Transverse colon (tissue), 4 donors: ENCODE measurements around the gene CHMP4A. TPM values are rescaled to one million over a fixed set of nuclear protein-coding genes. Genes with fewer than 3 reads are reported as not detected.
A peak's percentile ranks its signal among the peaks of the same experiment; 100 is the strongest.

ENCODE experiments used
- DNase-seq: peaks from one replicate; pipeline ENCODE4 v3.0.0-alpha.2; 2019
- H3K27ac ChIP-seq, 4 donors: fragments of 200-600 bp; sonication (generic); 2 replicates each; pipeline ENCODE4 v1.5.1; 2016 to 2018; ENCODE audit warnings: inconsistent platforms in 4 of 4
- H3K27me3 ChIP-seq: fragments of 200-600 bp; sonication (generic); 2 replicates; pipeline ENCODE4 v1.5.1; 2017; ENCODE audit warnings: inconsistent platforms
- H3K36me3 ChIP-seq, 4 donors: fragments of 200-600 bp; sonication (generic); 2 replicates each; pipeline ENCODE4 v1.5.1; 2017 to 2019; ENCODE audit warnings: inconsistent platforms in 4 of 4
- H3K4me1 ChIP-seq, 4 donors: fragments of 200-600 bp; sonication (generic); 2 replicates each; pipeline ENCODE4 v1.5.1; 2017 to 2020; ENCODE audit warnings: inconsistent platforms in 4 of 4
- H3K4me3 ChIP-seq, 4 donors: fragments of 200-600 bp; sonication (generic); 1 replicate in 1 of 4; 2 replicates in 3 of 4; pipeline versions ENCODE4 v1.5.1 to v1.6.1; 2017 to 2019; ENCODE audit warnings: inconsistent platforms in 4 of 4
- H3K9me3 ChIP-seq, 2 donors: fragments of 200-600 bp; sonication (generic); 2 replicates each; pipeline ENCODE4 v1.5.1; 2017 to 2019; ENCODE audit warnings: inconsistent platforms in 2 of 2
- EP300 ChIP-seq: sonication (generic); formaldehyde crosslinking; IDR thresholded peaks from one replicate; pipeline ENCODE4 v1.6.1; 2017; ENCODE audit warnings: antibody characterized with exemption, low read depth
- POLR2A ChIP-seq: fragments of 450-650 bp; IDR thresholded peaks from one replicate; pipeline ENCODE4 v1.6.1; 2016; ENCODE audit warnings: antibody characterized with exemption, mild to moderate bottlenecking, moderate library complexity
- POLR2AphosphoS5 ChIP-seq, 3 donors: sonication (generic); formaldehyde crosslinking; IDR thresholded peaks; one replicate each; pipeline ENCODE4 v1.6.1; 2016; ENCODE audit warnings: antibody characterized with exemption in 3 of 3
- WGBS, 2 donors: methylation state at CpG; one replicate each; pipeline ENCODE4 v1.1.5; 2018; ENCODE audit warnings: low coverage in 1 of 2; 5-methylcytosine and 5-hydroxymethylcytosine counted together
- in situ Hi-C, 4 donors: fragments of 200-750 bp; cut with MboI; loops; one replicate each; pipeline versions ENCODE4 v1.15.0 to v1.15.1; 2017; ENCODE audit warnings: low sequenced_read_pairs in 3 of 4, low pct_ligation_motif_present in 1 of 4, low pct_unique_long_range_greater_than_20kb in 1 of 4
- intact Hi-C: fragments of 100-400 bp; cut with DNase I; formaldehyde crosslinking; loops from one replicate; pipeline ENCODE4 v1.15.1; 2023; ENCODE audit warnings: low total_unique reads
- total RNA-seq, 4 donors: library from RNA; depleted of rRNA; stranded (reverse); fragments of >200 nt; gene quantifications; one replicate each; pipeline ENCODE4 v1.1.0, GENCODE V29; 2016
- TF ChIP-seq, protein P1 (sequence below), 5 experiments: fragments of 200-600 bp in 3 of 5; fragments of 450-650 bp in 2 of 5; sonication (generic) in 3 of 5; IDR thresholded peaks; 1 replicate in 2 of 5; 2 replicates in 3 of 5; pipeline ENCODE4 v1.5.1; 2016 to 2017; ENCODE audit warnings: antibody characterized with exemption in 5 of 5, inconsistent platforms in 3 of 5, mild to moderate bottlenecking in 2 of 5, moderate library complexity in 1 of 5

The CHMP4A gene
- total RNA-seq, 4 donors from 2014 or later: 7.0 to 81.3 (median 59.0) TPM

DNA sequence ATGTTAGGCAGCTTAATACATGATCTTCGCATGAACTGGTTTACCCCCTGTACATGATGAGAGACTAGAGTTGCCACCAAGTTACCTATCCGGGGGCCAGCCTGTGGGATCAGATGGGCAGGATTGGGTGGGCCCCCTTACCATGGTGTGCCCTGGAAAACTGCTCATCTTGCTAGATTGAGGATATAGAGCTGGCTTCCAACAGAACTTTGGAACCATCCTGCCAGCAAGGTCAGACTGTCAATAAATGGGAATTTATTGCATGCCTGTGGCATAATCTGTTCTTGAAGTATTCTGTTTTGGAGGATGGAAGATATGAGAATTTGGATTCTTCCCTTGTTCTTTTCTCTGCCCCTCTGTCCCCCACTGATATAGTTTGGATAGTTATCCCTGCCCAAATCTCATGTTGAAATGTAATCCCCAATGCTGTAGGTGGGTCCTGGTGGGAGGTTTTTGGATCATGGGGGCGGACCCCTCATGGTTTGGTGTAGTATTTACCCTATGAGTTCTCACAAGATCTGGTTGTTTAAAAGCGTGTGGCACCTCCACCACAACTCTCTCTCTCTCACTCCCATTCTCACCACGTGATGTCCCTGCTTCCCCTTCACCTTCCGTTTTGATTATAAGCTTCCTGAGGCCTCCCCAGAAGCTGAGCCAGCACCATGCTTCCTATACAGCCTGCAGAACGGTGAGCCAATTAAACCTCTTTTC lies 14.3 kb downstream of the CHMP4A start:
- WGBS, 2 donors: 76 to 85% methylated on average over 5 to 7 of the region's 7 CpGs
- Histone ChIP-seq H3K36me3 (peaks cover 0 to 6% (median 0%) of the 10 kb centered on the region in 4 donors), H3K4me3 (no peak overlapping the region), H3K27ac (peak overlapping the region in 1 of 4 donors; percentile 24), H3K9me3 (no peaks in the 10 kb centered on the region), H3K4me1 (peaks cover 20 to 36% (median 25%) of the 10 kb centered on the region in 4 donors), H3K27me3 (no peaks in the 10 kb centered on the region)
- intact Hi-C loops: no loop called here
- DNase-seq: no peak
- TF ChIP-seq EP300: no peak
- in situ Hi-C loops: no loop called here

DNA sequence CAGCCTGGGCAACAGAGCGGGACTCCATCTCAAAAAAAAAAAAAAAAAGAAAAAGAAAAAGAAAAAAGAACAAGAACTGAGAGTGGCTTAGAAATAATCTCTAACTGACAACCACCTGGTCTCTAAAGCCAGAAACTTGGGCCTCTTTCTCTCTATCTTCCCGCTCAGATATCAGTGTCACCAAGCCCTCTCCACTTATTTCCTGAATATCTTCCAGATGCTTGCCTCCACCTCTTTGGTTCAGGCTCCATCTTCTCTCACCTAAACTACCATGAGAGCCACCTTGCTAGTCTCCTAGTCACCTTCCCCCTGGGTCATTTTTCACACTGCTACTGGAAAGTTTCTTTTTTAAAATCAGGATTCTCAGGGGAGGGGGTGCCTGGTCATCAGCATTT lies 16.2 kb downstream of the CHMP4A start:
- no peaks in the 10 kb centered on the region for H3K27me3 ChIP-seq
- TF ChIP-seq POLR2AphosphoS5 (IDR thresholded peaks at IDR 0.05) (no peak), EP300 (no peak), POLR2A (no peak)
- intact Hi-C loops (no loop called here), in situ Hi-C loops (no loop called here)
- no peaks in the 10 kb centered on the region for H3K9me3 ChIP-seq
- H3K4me1 ChIP-seq: peaks cover 20 to 37% (median 25%) of the 10 kb centered on the region in 4 donors
- peaks cover 0 to 6% (median 0%) of the 10 kb centered on the region in 4 donors for H3K36me3 ChIP-seq
- 78 to 83% methylated on average over 1 to 2 of the region's 2 CpGs for whole genome bisulfite sequencing, 2 donors
- peak overlapping the region in 1 of 4 donors; percentile 81 for H3K4me3 ChIP-seq
- DNase-seq: no peak
- peak overlapping the region; percentile 10 to 97 (median 96) for H3K27ac ChIP-seq

DNA sequence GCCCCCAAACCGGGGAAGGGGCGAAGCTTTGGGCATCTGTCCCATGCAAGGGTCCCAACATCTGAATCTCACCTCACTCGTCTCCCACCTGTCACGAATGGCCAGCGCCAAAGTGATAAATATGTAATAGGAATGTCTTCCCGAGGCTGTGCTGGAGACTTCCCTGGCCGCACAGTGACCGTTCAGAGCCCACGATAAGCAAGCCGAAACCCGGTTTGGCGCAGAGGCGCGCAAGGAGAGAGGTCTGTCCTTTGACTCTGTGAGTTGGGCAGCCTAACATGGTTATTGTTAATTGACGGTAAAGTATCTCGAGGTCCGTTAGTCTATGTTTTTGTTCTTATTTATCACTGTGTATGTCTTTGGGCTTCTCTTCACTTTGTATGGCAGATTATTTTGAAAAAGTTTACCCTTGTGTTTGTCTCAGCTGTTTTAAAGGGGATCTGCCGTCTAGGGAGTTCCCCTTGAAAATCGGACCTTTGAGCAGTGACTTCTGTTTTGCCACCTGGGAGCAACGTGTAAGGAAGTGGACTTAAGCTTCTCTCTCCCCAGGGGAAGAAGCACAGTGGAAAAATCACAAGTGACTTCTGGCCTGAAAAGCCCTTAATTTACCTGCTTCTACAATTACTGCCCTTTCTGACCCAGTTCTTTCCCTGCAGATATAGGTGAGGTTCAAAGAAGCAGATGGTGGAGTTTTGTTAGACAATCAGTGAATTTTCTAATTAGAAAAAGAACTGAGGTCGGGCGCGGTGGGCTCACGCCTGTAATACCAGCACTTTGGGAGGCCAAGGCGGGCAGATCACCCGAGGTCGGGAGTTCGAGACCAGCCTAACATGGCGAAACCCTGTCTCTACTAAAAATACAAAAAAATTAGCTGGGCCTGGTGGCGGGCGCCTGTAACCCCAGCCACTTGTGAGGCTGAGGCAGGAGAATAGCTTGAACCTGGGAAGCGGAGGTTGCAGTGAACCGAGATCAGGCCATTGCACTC lies 16.9 kb downstream of the CHMP4A start:
- intact Hi-C loops: no loop called here
- DNase-seq: no peak
- 32 to 59% methylated on average over 10 to 33 of the region's 33 CpGs for WGBS, 2 donors
- peak overlapping the region; percentile 72 to 98 (median 86) for H3K4me3 ChIP-seq
- TF ChIP-seq EP300 (no peak), POLR2AphosphoS5 (IDR thresholded peaks at IDR 0.05) (no peak), POLR2A (no peak)
- TF ChIP-seq, protein P1, sequence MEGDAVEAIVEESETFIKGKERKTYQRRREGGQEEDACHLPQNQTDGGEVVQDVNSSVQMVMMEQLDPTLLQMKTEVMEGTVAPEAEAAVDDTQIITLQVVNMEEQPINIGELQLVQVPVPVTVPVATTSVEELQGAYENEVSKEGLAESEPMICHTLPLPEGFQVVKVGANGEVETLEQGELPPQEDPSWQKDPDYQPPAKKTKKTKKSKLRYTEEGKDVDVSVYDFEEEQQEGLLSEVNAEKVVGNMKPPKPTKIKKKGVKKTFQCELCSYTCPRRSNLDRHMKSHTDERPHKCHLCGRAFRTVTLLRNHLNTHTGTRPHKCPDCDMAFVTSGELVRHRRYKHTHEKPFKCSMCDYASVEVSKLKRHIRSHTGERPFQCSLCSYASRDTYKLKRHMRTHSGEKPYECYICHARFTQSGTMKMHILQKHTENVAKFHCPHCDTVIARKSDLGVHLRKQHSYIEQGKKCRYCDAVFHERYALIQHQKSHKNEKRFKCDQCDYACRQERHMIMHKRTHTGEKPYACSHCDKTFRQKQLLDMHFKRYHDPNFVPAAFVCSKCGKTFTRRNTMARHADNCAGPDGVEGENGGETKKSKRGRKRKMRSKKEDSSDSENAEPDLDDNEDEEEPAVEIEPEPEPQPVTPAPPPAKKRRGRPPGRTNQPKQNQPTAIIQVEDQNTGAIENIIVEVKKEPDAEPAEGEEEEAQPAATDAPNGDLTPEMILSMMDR (IDR thresholded peaks at IDR 0.05): no peak
- H3K9me3 ChIP-seq: no peaks in the 10 kb centered on the region
- H3K27ac ChIP-seq: peak overlapping the region; percentile 96 to 98 (median 96)
- in situ Hi-C loops: no loop called here
- H3K27me3 ChIP-seq: no peaks in the 10 kb centered on the region
- H3K4me1 ChIP-seq: peaks cover 20 to 37% (median 25%) of the 10 kb centered on the region in 4 donors
- peaks cover 0 to 2% (median 0%) of the 10 kb centered on the region in 4 donors for H3K36me3 ChIP-seq

DNA sequence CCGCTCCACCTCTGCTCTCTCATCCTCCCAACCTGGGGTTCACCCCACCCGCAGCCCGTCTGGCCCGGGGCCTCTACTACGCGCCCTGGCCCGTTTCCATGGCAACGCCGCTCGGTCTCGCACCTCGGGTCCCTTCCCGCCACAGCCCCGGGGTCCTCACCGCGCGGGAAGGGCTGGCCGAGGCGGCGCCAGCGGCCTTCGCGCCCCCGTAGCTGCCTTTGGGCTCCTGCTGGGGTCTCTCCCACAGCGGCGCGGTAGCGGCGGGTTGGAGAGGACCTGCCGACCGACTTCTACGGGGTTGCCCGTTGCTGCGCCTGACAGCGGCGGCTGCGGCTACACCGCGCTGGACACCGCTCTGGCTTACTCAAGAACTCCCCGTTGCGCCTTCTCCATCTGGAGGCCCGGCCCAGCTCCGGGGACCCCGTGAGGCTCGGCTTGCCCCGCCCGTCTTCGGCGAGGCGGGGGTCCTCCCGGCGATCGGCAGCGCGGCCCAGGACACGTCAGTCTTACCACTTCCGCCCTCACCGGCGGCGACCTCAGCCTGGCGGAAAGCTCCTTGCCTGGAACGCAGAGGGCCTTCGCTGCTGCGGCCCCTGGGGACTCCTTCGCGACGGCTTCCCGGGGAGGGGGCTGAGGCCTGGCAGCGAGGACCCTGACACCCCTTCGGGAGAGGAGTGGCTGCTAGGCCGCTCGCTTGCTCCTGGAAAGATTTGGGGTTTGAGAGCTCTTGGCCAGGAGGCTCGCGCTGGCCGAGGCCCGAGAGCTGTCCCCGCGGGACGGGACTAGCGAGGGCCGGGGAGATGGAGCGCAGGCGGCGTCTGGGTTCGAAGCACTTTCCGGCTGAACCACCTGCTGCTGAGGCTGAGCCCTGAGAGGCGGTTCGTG lies 17.9 kb downstream of the CHMP4A start, which contains the start of gene TM9SF1:
Gene TM9SF1, minus strand, starts transcription at position 256 of the 885 bp plus-strand sequence. CDS start 422 bp downstream, outside the sequence.
- TF ChIP-seq, protein P1 (IDR thresholded peaks at IDR 0.05): no peak
- TF ChIP-seq POLR2AphosphoS5 (IDR thresholded peaks at IDR 0.05) (peak; percentile 84 to 93 (median 93)), EP300 (no peak), POLR2A (peak; percentile 83)
- Histone ChIP-seq H3K9me3 (no peaks in the 10 kb centered on the region), H3K36me3 (no peaks in the 10 kb centered on the region), H3K4me3 (peak within 1 kb of the TSS; percentile 72 to 98 (median 86)), H3K4me1 (peaks cover 20 to 37% (median 25%) of the 10 kb centered on the region in 4 donors), H3K27ac (peak within 1 kb of the TSS; percentile 96 to 98 (median 96)), H3K27me3 (no peaks in the 10 kb centered on the region)
- DNase-seq: peak; percentile 90
- 0 to 4% methylated on average over 12 to 34 of the region's 89 CpGs for WGBS, 2 donors
- in situ Hi-C loops: no loop called here
- intact Hi-C loops: no loop called here
